HepG2 (cell line): ENCODE results near the gene PSMD1. TPM values are rescaled to one million over a fixed set of nuclear protein-coding genes. Genes with fewer than 3 reads are reported as not detected.

ENCODE experiments used
- ARNTL ChIP-seq: sonication (generic); formaldehyde crosslinking; IDR thresholded peaks from 2 replicates; pipeline ENCODE4 v1.4.0; 2020; ENCODE audit warnings: mild to moderate bottlenecking, missing genetic modification reagents
- BCL6 ChIP-seq: IDR thresholded peaks from 2 replicates; pipeline ENCODE4 v1.6.1; 2016; ENCODE audit warnings: missing genetic modification reagents, missing compliant biosample characterization
- HNF4G ChIP-seq, 2 experiments: sonication (generic) in 1 of 2; formaldehyde crosslinking in 1 of 2; IDR thresholded peaks; 2 replicates each; pipeline versions ENCODE4 v1.4.0 to v1.6.1; 2011 to 2020; ENCODE audit warnings: borderline replicate concordance in 2 of 2, low read depth in 2 of 2, mild to moderate bottlenecking in 2 of 2, low read length in 1 of 2, missing genetic modification reagents in 1 of 2, moderate library complexity in 1 of 2
- NFYC ChIP-seq: IDR thresholded peaks from 2 replicates; pipeline ENCODE4 v1.6.1; 2016; ENCODE audit warnings: missing genetic modification reagents, missing compliant biosample characterization
- POLR2A ChIP-seq, 2 experiments: IDR thresholded peaks; 2 replicates each; pipeline ENCODE4 v1.6.1; 2011; ENCODE audit warnings: low read depth in 2 of 2, low read length in 2 of 2, mild to moderate bottlenecking in 1 of 2, moderate library complexity in 1 of 2; ENCODE audit not compliant: insufficient read depth in 1 of 2
- SSRP1 ChIP-seq: IDR thresholded peaks from 2 replicates; pipeline ENCODE4 v1.6.1; 2016; ENCODE audit warnings: control low read depth
- TBX3 ChIP-seq: fragments of 450-650 bp; IDR thresholded peaks from 2 replicates; pipeline ENCODE4 v1.6.1; 2017; ENCODE audit warnings: antibody characterized with exemption, mild to moderate bottlenecking, inconsistent platforms, borderline replicate concordance
- TGIF2 ChIP-seq: IDR thresholded peaks from 2 replicates; pipeline ENCODE4 v1.6.1; 2016; ENCODE audit warnings: control low read depth, missing compliant biosample characterization
- ZFP36 ChIP-seq: fragments of 150-350 bp; IDR thresholded peaks from 2 replicates; pipeline ENCODE4 v1.6.1; 2018; ENCODE audit warnings: borderline replicate concordance, low read length, low read depth; ENCODE audit not compliant: partially characterized antibody
- ZNF121 ChIP-seq: sonication (generic); formaldehyde crosslinking; IDR thresholded peaks from 2 replicates; pipeline ENCODE4 v1.5.0; 2020; ENCODE audit warnings: mild to moderate bottlenecking, missing genetic modification reagents
- ZNF230 ChIP-seq: sonication (generic); formaldehyde crosslinking; IDR thresholded peaks from 2 replicates; pipeline ENCODE4 v1.4.0; 2020; ENCODE audit warnings: mild to moderate bottlenecking, missing genetic modification reagents
- ZNF3 ChIP-seq: IDR thresholded peaks from 2 replicates; pipeline ENCODE4 v1.7.0; 2017; ENCODE audit warnings: inconsistent platforms
- ZNF335 ChIP-seq: sonication (generic); formaldehyde crosslinking; IDR thresholded peaks from 2 replicates; pipeline ENCODE4 v1.4.0; 2020; ENCODE audit warnings: missing genetic modification reagents
- ZNF382 ChIP-seq: sonication (generic); formaldehyde crosslinking; IDR thresholded peaks from 2 replicates; pipeline ENCODE4 v1.5.0; 2020; ENCODE audit warnings: missing genetic modification reagents, mild to moderate bottlenecking, borderline replicate concordance
- ZNF484 ChIP-seq: sonication (generic); formaldehyde crosslinking; IDR thresholded peaks from 2 replicates; pipeline ENCODE4 v1.5.1; 2020; ENCODE audit warnings: mild to moderate bottlenecking, low read depth, missing genetic modification reagents, borderline replicate concordance
- ZSCAN12 ChIP-seq: sonication (generic); formaldehyde crosslinking; IDR thresholded peaks from 2 replicates; pipeline ENCODE4 v1.9.0; 2021; ENCODE audit warnings: mild to moderate bottlenecking, missing genetic modification reagents
- ZSCAN30 ChIP-seq: sonication (generic); formaldehyde crosslinking; IDR thresholded peaks from 2 replicates; pipeline ENCODE4 v1.5.0; 2020; ENCODE audit warnings: mild to moderate bottlenecking, missing genetic modification reagents
- ZSCAN31 ChIP-seq: sonication (generic); formaldehyde crosslinking; IDR thresholded peaks from 2 replicates; pipeline ENCODE4 v1.5.0; 2020; ENCODE audit warnings: low read depth, mild to moderate bottlenecking, missing genetic modification reagents
- polyA plus RNA-seq, 8 experiments: library from polyadenylated mRNA; depleted of rRNA in 3 of 8; stranded (reverse) in 7 of 8; unstranded in 1 of 8; fragments of >200 nt; fragmentation: Illumina TruSeq in 4 of 8; extraction: Trizol in 4 of 8; gene quantifications; 2 replicates each; pipeline versions ENCODE4 v1.2.1 to v1.2.3, GENCODE V29; 2011 to 2016; ENCODE audit warnings: low read depth in 4 of 8, missing spikeins in 1 of 8, mixed read lengths in 1 of 8; ENCODE audit not compliant: insufficient read depth in 1 of 8
- total RNA-seq, 5 experiments: library from RNA; depleted of rRNA; stranded (reverse); fragments of >200 nt; fragmentation: Illumina TruSeq; extraction: Trizol; gene quantifications; 2 replicates each; pipeline ENCODE4 v1.2.3, GENCODE V29; 2016; ENCODE audit warnings: low read depth in 1 of 5
- TF ChIP-seq, protein P1 (sequence below): sonication (generic); formaldehyde crosslinking; IDR thresholded peaks from 2 replicates; pipeline ENCODE4 v1.4.0; 2020; ENCODE audit warnings: mild to moderate bottlenecking, missing genetic modification reagents
- TF ChIP-seq, protein P2 (sequence below): IDR thresholded peaks from 2 replicates; pipeline ENCODE4 v1.4.0; 2020; ENCODE audit warnings: mild to moderate bottlenecking, missing genetic modification reagents
- TF ChIP-seq, protein P3 (sequence below): sonication (generic); formaldehyde crosslinking; IDR thresholded peaks from 2 replicates; pipeline ENCODE4 v1.4.0; 2020; ENCODE audit warnings: missing genetic modification reagents
- TF ChIP-seq, protein P4 (sequence below): sonication (generic); formaldehyde crosslinking; IDR thresholded peaks from 2 replicates; pipeline ENCODE4 v1.5.0; 2020; ENCODE audit warnings: mild to moderate bottlenecking, missing genetic modification reagents

Gene PSMD1
- total and polyA plus RNA-seq, 2 of the 13 experiments (the other 11 are each of a cell fraction or from before 2014, with no cell fraction given): 136 to 191 TPM

DNA sequence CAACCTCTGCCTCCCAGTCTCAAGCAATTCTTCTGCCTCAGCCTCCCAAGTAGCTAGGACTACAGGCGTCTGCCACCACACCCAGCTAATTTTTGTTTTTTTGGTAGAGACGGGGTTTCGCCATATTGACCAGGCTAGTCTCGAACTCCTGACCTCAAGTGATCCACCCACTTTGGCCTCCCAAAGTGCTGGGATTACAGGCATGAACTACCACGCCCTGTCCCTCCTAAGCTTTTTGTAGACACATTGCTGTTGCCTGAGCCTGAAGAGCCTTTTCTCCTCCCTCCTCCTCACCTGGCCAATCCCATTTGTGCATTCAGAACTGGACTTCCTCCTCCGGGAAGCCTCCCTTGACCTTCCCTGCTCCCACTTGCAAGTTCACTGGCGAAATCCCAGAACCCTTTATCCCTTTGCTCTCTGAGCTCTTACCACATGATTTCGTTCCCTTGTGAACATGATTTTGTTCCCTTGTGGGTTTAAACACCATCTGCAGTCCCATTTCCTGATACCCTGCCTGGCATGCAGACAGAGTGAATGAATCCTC is 16.8 kb upstream of the PSMD1 start (continued):
- TF ChIP-seq, protein P1, sequence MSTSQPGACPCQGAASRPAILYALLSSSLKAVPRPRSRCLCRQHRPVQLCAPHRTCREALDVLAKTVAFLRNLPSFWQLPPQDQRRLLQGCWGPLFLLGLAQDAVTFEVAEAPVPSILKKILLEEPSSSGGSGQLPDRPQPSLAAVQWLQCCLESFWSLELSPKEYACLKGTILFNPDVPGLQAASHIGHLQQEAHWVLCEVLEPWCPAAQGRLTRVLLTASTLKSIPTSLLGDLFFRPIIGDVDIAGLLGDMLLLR (CRISPR knock-in tag): no peak
- peak; percentile 46; the same call in 1 of the 2 replicates for TF ChIP-seq HNF4G (IDR thresholded peaks at IDR 0.05; ENCODE audit: borderline replicate concordance, low read depth, low read length)
- TF ChIP-seq HNF4G (CRISPR knock-in tag; IDR thresholded peaks at IDR 0.05; ENCODE audit: borderline replicate concordance, low read depth): no peak; the same call in 1 of the 2 replicates
- peak; percentile 99 for TF ChIP-seq ZFP36
- TF ChIP-seq ZNF335 (CRISPR knock-in tag): peak; percentile 69; the same call in 1 of the 2 replicates
- TF ChIP-seq, protein P2, sequence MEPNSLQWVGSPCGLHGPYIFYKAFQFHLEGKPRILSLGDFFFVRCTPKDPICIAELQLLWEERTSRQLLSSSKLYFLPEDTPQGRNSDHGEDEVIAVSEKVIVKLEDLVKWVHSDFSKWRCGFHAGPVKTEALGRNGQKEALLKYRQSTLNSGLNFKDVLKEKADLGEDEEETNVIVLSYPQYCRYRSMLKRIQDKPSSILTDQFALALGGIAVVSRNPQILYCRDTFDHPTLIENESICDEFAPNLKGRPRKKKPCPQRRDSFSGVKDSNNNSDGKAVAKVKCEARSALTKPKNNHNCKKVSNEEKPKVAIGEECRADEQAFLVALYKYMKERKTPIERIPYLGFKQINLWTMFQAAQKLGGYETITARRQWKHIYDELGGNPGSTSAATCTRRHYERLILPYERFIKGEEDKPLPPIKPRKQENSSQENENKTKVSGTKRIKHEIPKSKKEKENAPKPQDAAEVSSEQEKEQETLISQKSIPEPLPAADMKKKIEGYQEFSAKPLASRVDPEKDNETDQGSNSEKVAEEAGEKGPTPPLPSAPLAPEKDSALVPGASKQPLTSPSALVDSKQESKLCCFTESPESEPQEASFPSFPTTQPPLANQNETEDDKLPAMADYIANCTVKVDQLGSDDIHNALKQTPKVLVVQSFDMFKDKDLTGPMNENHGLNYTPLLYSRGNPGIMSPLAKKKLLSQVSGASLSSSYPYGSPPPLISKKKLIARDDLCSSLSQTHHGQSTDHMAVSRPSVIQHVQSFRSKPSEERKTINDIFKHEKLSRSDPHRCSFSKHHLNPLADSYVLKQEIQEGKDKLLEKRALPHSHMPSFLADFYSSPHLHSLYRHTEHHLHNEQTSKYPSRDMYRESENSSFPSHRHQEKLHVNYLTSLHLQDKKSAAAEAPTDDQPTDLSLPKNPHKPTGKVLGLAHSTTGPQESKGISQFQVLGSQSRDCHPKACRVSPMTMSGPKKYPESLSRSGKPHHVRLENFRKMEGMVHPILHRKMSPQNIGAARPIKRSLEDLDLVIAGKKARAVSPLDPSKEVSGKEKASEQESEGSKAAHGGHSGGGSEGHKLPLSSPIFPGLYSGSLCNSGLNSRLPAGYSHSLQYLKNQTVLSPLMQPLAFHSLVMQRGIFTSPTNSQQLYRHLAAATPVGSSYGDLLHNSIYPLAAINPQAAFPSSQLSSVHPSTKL (CRISPR knock-in tag): peak; percentile 64
- TF ChIP-seq POLR2A (IDR thresholded peaks at IDR 0.05; ENCODE audit: insufficient read depth in 1 of 2, low read depth in 2 of 2, low read length in 2 of 2): peak in 1 of 2 experiments; percentile 55; a peak in 2 of 4 replicates
- no peak for TF ChIP-seq TBX3
- TF ChIP-seq BCL6 (CRISPR knock-in tag): peak; percentile 51; the same call in 1 of the 2 replicates
- TF ChIP-seq SSRP1 (CRISPR knock-in tag): peak; percentile 82; the same call in 1 of the 2 replicates
- no peak for TF ChIP-seq ZSCAN30 (CRISPR knock-in tag)
- TF ChIP-seq NFYC (CRISPR knock-in tag): peak; percentile 51; the same call in 1 of the 2 replicates
- 0 out of 2 replicates have a peak, but pooled peaks have one; percentile 47 for TF ChIP-seq ZSCAN31
- TF ChIP-seq ZNF230 (CRISPR knock-in tag): peak; percentile 80; the same call in 1 of the 2 replicates
- TF ChIP-seq ZNF121 (CRISPR knock-in tag): peak; percentile 65; the same call in 1 of the 2 replicates
- peak; percentile 66; the same call in 1 of the 2 replicates for TF ChIP-seq ZNF3
- TF ChIP-seq ZNF382 (CRISPR knock-in tag): no peak
- TF ChIP-seq ZNF484: no peak
- no peak for TF ChIP-seq ZSCAN12
- TF ChIP-seq, protein P3, sequence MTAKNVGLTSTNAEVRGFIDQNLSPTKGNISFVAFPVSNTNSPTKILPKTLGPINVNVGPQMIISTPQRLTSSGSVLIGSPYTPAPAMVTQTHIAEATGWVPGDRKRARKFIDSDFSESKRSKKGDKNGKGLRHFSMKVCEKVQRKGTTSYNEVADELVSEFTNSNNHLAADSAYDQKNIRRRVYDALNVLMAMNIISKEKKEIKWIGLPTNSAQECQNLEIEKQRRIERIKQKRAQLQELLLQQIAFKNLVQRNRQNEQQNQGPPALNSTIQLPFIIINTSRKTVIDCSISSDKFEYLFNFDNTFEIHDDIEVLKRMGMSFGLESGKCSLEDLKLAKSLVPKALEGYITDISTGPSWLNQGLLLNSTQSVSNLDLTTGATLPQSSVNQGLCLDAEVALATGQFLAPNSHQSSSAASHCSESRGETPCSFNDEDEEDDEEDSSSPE (CRISPR knock-in tag): 0 out of 2 replicates have a peak, but pooled peaks have one; percentile 23
- TF ChIP-seq, protein P4, sequence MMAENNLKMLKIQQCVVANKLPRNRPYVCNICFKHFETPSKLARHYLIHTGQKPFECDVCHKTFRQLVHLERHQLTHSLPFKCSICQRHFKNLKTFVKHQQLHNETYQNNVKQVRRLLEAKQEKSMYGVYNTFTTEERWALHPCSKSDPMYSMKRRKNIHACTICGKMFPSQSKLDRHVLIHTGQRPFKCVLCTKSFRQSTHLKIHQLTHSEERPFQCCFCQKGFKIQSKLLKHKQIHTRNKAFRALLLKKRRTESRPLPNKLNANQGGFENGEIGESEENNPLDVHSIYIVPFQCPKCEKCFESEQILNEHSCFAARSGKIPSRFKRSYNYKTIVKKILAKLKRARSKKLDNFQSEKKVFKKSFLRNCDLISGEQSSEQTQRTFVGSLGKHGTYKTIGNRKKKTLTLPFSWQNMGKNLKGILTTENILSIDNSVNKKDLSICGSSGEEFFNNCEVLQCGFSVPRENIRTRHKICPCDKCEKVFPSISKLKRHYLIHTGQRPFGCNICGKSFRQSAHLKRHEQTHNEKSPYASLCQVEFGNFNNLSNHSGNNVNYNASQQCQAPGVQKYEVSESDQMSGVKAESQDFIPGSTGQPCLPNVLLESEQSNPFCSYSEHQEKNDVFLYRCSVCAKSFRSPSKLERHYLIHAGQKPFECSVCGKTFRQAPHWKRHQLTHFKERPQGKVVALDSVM (CRISPR knock-in tag): peak; percentile 34; the same call in 1 of the 2 replicates
- 0 out of 2 replicates have a peak, but pooled peaks have one; percentile 34 for TF ChIP-seq ARNTL (CRISPR knock-in tag)
- peak; percentile 56; the same call in 1 of the 2 replicates for TF ChIP-seq TGIF2
